K562 (cell line): ENCODE data around the gene ARV1. TPM values are rescaled to one million over a fixed set of nuclear protein-coding genes. Genes with fewer than 3 reads are reported as not detected.

ENCODE experiments used
- CCNT2 ChIP-seq: IDR thresholded peaks from 2 replicates; pipeline ENCODE4 v1.6.1; 2011; ENCODE audit warnings: borderline replicate concordance, low read depth, mild to moderate bottlenecking, moderate library complexity, mixed read lengths, low read length; ENCODE audit not compliant: insufficient read length; ENCODE audit errors: extremely low read depth
- ID3 ChIP-seq, 2 experiments: fragments of 250-450 bp in 1 of 2; fragments of 450-650 bp in 1 of 2; sonication (Bioruptor Pico) in 1 of 2; IDR thresholded peaks; 2 replicates each; pipeline versions ENCODE4 v1.6.1 to v1.8.0; 2016 to 2021; ENCODE audit warnings: mild to moderate bottlenecking in 2 of 2, moderate library complexity in 2 of 2, missing compliant biosample characterization in 1 of 2, missing genetic modification characterization in 1 of 2
- PATZ1 ChIP-seq: fragments of 250-450 bp; sonication (Bioruptor Pico); IDR thresholded peaks from 2 replicates; pipeline ENCODE4 v1.5.0; 2020; ENCODE audit warnings: mild to moderate bottlenecking, borderline replicate concordance
- POLR2AphosphoS2 ChIP-seq: IDR thresholded peaks from 2 replicates; pipeline ENCODE4 v1.6.1; 2012; ENCODE audit warnings: low read length, improper control_type of control experiment
- POLR2G ChIP-seq: fragments of 200-400 bp; formaldehyde crosslinking; IDR thresholded peaks from 2 replicates; pipeline ENCODE4 v1.6.1; 2017; ENCODE audit warnings: low read depth, mild to moderate bottlenecking, antibody characterized with exemption, low read length, moderate library complexity
- SNIP1 ChIP-seq: fragments of 450-650 bp; IDR thresholded peaks from 2 replicates; pipeline ENCODE4 v1.7.1; 2017; ENCODE audit warnings: low read depth, mild to moderate bottlenecking
- ZBTB11 ChIP-seq, 3 experiments: fragments of 200-800 bp in 1 of 3; fragments of 250-450 bp in 1 of 3; fragments of 450-650 bp in 1 of 3; sonication (Bioruptor Pico) in 1 of 3; sonication (Bioruptor generic) in 1 of 3; formaldehyde crosslinking in 1 of 3; IDR thresholded peaks; 2 replicates each; pipeline versions ENCODE4 v1.6.1 to v1.8.0; 2016 to 2022; ENCODE audit warnings: mild to moderate bottlenecking in 2 of 3, missing genetic modification characterization in 2 of 3, missing compliant biosample characterization in 1 of 3, moderate library complexity in 1 of 3
- ZNF311 ChIP-seq: fragments of 250-450 bp; sonication (Bioruptor Pico); IDR thresholded peaks from 2 replicates; pipeline ENCODE4 v1.4.0; 2020; ENCODE audit warnings: mild to moderate bottlenecking, moderate library complexity
- ZNF518B ChIP-seq: fragments of 250-450 bp; sonication (Bioruptor Pico); IDR thresholded peaks from 2 replicates; pipeline ENCODE4 v1.5.0; 2021; ENCODE audit warnings: mild to moderate bottlenecking, moderate library complexity
- ZNF639 ChIP-seq, 2 experiments: fragments of 200-800 bp in 1 of 2; sonication (Bioruptor generic) in 1 of 2; sonication (generic) in 1 of 2; formaldehyde crosslinking in 1 of 2; IDR thresholded peaks in 1 of 2; conservative IDR thresholded peaks in 1 of 2; 2 replicates each; pipeline versions ENCODE4 v1.5.0 to v1.6.1; 2016 to 2020; ENCODE audit warnings: missing compliant biosample characterization in 1 of 2, missing genetic modification characterization in 1 of 2, missing genetic modification reagents in 1 of 2
- ZNF76 ChIP-seq: fragments of 250-450 bp; sonication (Bioruptor Pico); IDR thresholded peaks from 2 replicates; pipeline ENCODE4 v1.4.0; 2020; ENCODE audit warnings: mild to moderate bottlenecking, moderate library complexity, borderline replicate concordance
- polyA plus RNA-seq, 8 experiments: library from polyadenylated mRNA; depleted of rRNA in 4 of 8; stranded (reverse) in 5 of 8; unstranded in 3 of 8; fragments of >200 nt; fragmentation: Nextera tagmentation in 2 of 8; fragmentation: Illumina TruSeq in 1 of 8; extraction: Ambion mirVana in 2 of 8; extraction: Trizol in 1 of 8; gene quantifications; 2 replicates each; pipeline versions ENCODE4 v1.2.1 to v1.2.3, GENCODE V29; 2011 to 2014; ENCODE audit warnings: inconsistent platforms in 1 of 8, missing spikeins in 1 of 8
- total RNA-seq, 7 experiments: library from RNA; depleted of rRNA in 6 of 7; stranded (reverse); fragments of >200 nt in 6 of 7; fragmentation: Illumina TruSeq in 2 of 7; extraction: Trizol in 2 of 7; gene quantifications; 2 replicates each; pipeline versions ENCODE4 v1.2.1 to v1.2.3, GENCODE V29; 2011 to 2021; ENCODE audit warnings: low replicate concordance in 1 of 7

The ARV1 gene
- total and polyA plus RNA-seq, 9 of the 15 experiments (the other 6 are each of a cell fraction or from before 2014, with no cell fraction given) = 54.8 to 139 (median 74.0) TPM

- no peak for TF ChIP-seq PATZ1 (CRISPR knock-in tag)
- peak; percentile 69 for TF ChIP-seq CCNT2
- peak; percentile 84 for TF ChIP-seq POLR2G
- no peak for TF ChIP-seq ZNF518B (CRISPR knock-in tag)
- TF ChIP-seq ZNF76 (CRISPR knock-in tag) = 0 out of 2 replicates have a peak, but pooled peaks have one; percentile 6
- no peak for TF ChIP-seq ID3 (CRISPR knock-in tag; IDR thresholded peaks at IDR 0.05)
- no peak for TF ChIP-seq ID3 (tag; IDR thresholded peaks at IDR 0.05)
- TF ChIP-seq SNIP1 = peak; percentile 79; the same call in 1 of the 2 replicates
- peak in 1 of 2 experiments; percentile 43; a peak in 1 of 4 replicates for TF ChIP-seq ZNF639 (CRISPR knock-in tag; conservative IDR thresholded peaks at IDR 0.05 in 1 of 2, IDR thresholded peaks at IDR 0.05 in 1 of 2)
- TF ChIP-seq ZNF311 (CRISPR knock-in tag) = no peak
- no peak for TF ChIP-seq ZBTB11 (CRISPR knock-in tag; IDR thresholded peaks at IDR 0.05)
- no peak for TF ChIP-seq POLR2AphosphoS2
Observed at GRCh38 chr1:231040019-231040799, 61.3 kb downstream of the ARV1 start, which contains the start of gene FAM89A (continued).
